DMS 273 (cell line): ENCODE measurements around the gene CDK11B.

Experiments used
- DNase-seq: peaks from one replicate; lab custom pipeline; 2025; ENCODE audit not compliant: unreplicated experiment; lab: John Stamatoyannopoulos, UW

The CDK11B gene

GRCh38 chr1:1617516-1617915, 41.3 kb downstream of the CDK11B start:
- DNase-seq = no peak

GRCh38 chr1:1616838-1617237, 42.0 kb downstream of the CDK11B start:
- no peak for DNase-seq

GRCh38 chr1:1616045-1616790, 42.6 kb downstream of the CDK11B start:
- DNase-seq = peak; percentile 69

- peak; percentile 99 for DNase-seq
These were observed 43.4 kb downstream of the CDK11B start, which contains the start of gene MIB2 for GRCh38 chr1:1615256-1616044. TSS of gene MIB2 (plus strand) at chr1:1615500. CDS start at chr1:1623453, 7,953 bp downstream.

GRCh38 chr1:1614954-1615255, 43.9 kb downstream of the CDK11B start:
- DNase-seq = no peak

- DNase-seq = peak; percentile 63
These were observed 44.4 kb downstream of the CDK11B start for GRCh38 chr1:1614204-1614953.

- DNase-seq = no peak
These were observed 45.2 kb downstream of the CDK11B start for GRCh38 chr1:1613509-1614082.

- DNase-seq = no peak
These were observed 46.8 kb downstream of the CDK11B start for GRCh38 chr1:1612104-1612400.

- DNase-seq = no peak
These were observed 48.0 kb downstream of the CDK11B start for GRCh38 chr1:1610796-1611195.

GRCh38 chr1:1609822-1610485, 48.9 kb downstream of the CDK11B start:
- no peak for DNase-seq

GRCh38 chr1:1606232-1606631, 52.6 kb downstream of the CDK11B start:
- no peak for DNase-seq

- DNase-seq = no peak
These were observed 53.1 kb downstream of the CDK11B start for GRCh38 chr1:1605724-1606123.

- DNase-seq = peak; percentile 47
These were observed 53.7 kb downstream of the CDK11B start for GRCh38 chr1:1605034-1605591.

- DNase-seq = no peak
These were observed 54.3 kb downstream of the CDK11B start for GRCh38 chr1:1604374-1605033.

- DNase-seq = peak; percentile 44
These were observed 55.0 kb downstream of the CDK11B start for GRCh38 chr1:1603671-1604373.

GRCh38 chr1:1602968-1603506, 55.8 kb downstream of the CDK11B start:
- DNase-seq = peak; percentile 44

- no peak for DNase-seq
These were observed 56.4 kb downstream of the CDK11B start for GRCh38 chr1:1602304-1602967.

- no peak for DNase-seq
These were observed 57.1 kb downstream of the CDK11B start for GRCh38 chr1:1601564-1602303.
